HG03280 (cell line): ENCODE data around the gene ARSJ.
"Not testable (repeated sequence)": the region's sequence is repeated elsewhere in the genome, so short reads cannot be mapped to it uniquely, and the experiment has no call there.

ENCODE experiments used
- ATAC-seq: cut with Tn5 transposase; IDR thresholded peaks from one replicate; pipeline ENCODE4 v1.9.1; 2021; ENCODE audit warnings: mild to moderate bottlenecking, moderate library complexity; ENCODE audit not compliant: unreplicated experiment

ARSJ gene

DNA sequence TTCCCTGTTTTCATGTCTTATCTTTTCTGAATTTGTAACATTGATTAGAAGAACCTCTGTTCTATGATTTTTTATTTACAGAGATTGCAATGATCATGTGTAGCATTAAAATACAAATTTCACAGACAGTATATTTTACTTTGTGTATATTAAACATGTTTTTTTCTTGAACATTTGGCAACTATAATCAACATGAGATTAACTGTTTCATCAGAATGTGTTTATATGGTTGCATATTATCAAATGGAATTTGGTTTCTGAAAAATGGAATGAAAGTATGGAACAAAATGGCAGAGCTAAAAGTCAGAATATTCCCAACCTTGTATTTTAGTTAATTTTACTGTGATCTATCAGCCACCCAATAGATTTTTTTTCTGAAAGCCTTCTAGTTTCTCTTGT is 19.9 kb downstream of the ARSJ start:
- no peak for ATAC-seq

DNA sequence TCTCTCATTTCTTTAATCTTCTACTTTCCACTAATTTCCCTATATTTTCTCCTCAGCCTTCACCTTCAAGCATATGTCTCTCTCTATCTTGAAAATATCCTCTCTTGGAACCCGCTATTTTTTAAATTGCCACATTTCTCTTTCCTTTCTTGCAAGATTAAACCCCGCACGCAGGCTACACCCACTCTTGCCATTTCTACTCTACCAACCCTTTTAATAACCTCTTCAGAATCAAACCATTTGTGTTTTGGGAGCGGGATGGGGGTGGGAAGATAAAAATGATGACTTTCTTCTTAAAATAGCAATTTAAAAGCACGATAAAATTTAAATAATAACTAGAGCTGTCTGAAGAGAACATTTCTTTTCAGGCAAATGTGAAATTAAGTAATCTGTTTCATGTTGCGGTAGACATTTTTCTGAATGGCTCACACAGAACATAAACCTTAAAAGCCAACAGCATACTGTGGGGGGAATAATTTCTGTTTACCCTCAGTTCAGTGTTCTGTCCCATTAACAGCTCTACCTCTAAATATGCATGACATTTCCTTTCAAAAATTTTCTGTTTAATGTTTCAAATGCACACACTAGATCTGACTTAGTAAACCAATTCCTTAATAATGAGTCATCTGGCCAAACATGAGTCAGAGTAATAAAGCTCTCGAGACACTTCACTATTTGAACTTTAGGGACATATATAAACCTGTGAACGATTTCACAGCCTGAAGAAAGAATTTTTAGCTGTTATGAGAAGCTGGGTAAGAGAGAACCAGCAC is 20.5 kb downstream of the ARSJ start:
- no peak for ATAC-seq

DNA sequence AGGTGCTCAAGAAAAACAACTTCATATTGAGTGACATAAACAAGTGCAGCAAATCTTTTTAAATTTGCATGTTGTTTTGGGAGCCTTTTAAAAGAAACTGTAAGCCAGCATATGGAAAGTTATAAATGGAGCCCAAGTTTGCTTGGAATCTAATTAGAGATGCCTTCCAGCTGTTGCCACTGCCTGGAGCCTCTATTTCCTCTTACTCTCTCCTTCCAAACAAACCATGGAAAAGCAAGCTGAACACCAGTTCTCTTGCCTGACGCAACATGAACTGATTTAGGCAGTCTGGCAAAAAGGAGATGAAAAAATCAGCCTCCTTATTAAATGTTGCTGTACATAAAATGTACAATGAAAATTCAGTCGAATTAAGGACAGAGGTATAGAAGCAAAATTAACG is 21.5 kb downstream of the ARSJ start:
- ATAC-seq = no peak

DNA sequence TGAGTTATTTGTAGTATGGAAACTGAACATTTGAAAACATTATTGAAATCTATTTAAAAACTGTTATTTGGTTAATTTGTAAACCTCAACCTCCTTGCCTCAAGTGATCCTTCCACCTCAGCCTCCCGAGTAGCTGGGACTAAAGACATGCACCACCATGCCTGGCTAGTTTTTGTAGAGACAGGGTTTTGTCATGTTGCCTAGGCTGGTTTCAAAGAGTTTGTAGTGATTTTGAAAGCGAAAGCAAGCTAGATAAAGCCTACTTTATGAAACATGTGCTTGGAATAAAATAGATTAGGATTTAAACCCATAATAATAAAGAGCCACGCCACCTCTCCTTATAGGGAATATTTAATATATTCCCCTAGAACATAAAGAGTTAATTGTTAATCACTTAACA is 23.5 kb downstream of the ARSJ start:
- ATAC-seq = no peak

DNA sequence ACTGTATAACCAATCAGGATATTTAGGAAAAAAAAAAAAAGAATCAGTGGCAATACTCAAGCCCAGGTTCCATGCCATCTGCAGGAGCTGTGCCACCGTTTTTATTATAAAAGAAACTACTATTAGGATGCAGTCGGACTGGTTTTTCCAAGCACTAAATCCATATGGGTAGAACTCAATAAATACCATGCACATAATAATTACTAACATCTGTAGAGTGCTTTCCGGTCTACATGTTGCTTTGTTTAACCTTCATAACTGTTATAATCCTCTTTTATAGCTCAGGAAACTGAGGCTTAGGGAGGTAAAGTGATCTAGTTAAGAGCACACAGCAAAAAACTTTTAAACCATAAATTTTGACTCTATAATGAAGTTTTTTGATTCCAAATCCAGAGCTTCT is 24.0 kb downstream of the ARSJ start:
- no peak for ATAC-seq

DNA sequence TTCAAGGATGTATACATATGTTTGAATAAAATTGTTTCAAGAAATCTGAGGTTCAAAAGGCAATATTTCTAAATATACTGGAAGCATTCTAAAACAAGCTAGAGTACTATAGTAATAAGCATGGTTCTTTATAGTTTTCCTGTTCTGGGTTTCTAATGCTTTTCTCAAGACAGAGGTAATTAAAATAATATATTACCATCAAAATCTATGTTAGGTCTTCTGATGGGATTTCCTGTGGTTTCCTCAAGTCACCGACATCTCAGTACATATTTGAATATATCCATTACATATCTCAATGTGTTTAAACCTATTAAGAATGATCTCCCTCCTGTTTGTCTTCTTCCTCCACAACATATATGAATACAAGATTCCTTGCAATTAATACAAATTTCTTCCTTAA is 25.6 kb downstream of the ARSJ start:
- no peak for ATAC-seq

GRCh38 chr4:113952452-113953029 is 26.9 kb downstream of the ARSJ start:
- ATAC-seq = peak; percentile 78

- ATAC-seq = no peak
These were observed 28.2 kb downstream of the ARSJ start for GRCh38 chr4:113951263-113951662.

- no peak for ATAC-seq
These were observed 29.2 kb downstream of the ARSJ start for GRCh38 chr4:113950207-113950606.

DNA sequence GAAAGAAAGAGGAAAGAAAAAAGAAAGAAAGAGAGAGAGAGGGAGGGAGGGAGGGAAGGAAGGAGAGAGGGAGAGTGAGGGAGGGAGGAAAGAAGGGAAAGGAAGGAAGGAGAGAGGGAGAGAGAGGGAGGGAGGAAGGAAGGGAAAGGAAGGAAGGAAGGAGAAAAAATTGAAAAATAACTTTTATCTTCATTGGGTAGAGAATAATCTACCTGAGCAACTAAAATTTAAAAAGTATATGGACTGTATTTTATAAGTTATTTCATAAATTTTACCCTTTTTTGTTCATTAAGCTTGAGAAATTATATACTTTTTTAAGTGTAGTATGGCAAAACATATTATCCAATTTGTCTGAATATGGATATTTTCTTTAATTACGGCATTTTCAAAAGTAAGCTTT is 32.0 kb downstream of the ARSJ start:
- no peak for ATAC-seq

- ATAC-seq = no peak
These were observed 33.5 kb downstream of the ARSJ start for GRCh38 chr4:113945906-113946305.

DNA sequence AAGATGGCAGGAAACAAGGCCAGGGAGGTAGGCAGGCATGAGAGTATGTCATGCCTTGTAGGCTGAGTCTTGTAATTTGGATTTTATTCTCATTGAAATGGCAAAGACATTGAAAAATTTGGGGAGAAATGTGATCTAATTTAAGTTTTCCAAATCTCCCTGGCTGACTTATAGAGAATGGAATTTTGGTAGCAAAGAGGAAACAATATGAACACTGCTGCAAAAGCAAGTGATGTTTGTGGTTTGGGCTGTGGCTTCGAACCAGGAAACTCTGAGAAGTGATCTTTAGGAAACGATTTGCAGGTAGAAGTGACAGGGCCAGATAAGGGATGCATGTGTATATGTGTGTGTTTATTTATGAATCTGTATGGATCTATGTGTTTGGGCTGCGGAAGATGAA is 35.6 kb downstream of the ARSJ start:
- no peak for ATAC-seq

DNA sequence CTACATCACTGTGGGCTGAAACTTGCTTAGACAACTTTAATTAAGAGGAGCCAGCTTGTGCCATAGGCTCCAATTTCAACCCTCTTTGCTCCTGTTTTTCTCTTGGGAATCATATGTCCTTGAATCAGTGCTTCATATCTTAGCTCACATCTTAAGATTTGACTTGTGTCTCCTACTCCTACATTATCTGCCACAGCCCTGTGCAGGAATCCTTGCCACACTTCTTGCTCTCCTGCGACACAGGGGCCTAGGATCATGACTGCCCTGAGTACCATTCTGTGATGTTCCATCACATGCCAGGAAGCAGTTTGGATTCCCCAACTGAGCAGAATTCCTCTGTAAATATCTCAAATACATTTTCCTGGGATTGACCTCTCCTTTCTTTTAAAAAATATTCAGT is 36.4 kb downstream of the ARSJ start:
- no peak for ATAC-seq

- no peak for ATAC-seq
These were observed 37.6 kb downstream of the ARSJ start for GRCh38 chr4:113941836-113942235.

DNA sequence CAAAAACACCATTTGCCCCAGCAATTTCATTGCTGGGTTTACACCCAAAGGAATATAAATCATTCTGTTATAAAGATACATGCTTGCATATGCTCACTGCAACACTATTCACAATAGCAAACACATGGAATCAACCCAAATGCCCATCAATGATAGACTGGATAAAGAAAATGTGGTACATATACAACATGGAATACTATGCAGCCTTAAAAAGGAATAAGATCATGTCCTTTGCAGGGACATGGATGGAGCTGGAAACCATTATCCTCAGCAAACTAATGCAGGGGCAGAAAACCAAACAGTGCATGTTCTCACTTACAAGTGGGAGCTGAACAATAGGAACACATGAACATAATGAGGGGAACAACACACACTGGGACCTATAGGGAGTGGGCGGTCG is 39.3 kb downstream of the ARSJ start:
- ATAC-seq = not testable (repeated sequence)

- ATAC-seq = no peak
These were observed 44.3 kb downstream of the ARSJ start for GRCh38 chr4:113935190-113935589.

DNA sequence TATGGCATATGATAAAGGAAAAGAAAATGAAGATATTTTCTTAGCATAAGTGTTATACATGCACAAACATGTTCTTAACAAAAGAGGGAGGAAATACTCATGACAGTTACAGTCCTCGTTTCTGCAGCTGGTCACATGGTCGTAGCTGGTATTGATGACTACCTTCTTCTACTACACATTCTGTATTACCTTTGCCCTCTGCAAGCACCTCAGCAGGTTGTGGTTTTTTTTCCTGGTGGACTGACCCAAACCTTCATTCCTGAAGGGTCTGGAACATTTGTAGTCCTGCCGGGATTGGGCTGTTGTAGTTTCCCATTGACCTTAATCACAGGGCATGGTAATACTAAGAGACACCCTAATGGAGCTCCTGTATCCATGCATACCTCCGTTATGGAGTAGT is 54.7 kb downstream of the ARSJ start:
- ATAC-seq = not testable (repeated sequence)

GRCh38 chr4:113921089-113921794 is 58.2 kb downstream of the ARSJ start:
- no peak for ATAC-seq

DNA sequence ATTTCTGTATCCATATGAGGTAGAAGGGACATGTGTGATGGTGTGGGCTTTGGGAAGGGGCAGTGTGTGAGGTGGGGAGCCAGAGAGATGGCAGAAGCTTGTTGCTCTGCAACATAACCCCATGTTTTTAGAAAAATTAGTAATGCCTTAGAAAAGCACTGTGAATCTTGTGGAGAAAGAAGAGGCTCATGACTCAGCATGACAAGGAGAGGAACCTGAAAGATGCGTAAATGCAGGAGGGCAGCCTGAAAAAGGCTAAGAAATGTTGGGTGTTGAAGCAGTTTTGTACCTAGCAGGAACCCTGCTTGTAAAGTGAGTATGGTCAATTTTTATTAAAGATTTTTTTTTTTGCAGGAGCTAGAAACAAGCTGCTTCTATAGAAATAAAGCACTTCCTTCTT is 59.8 kb downstream of the ARSJ start:
- no peak for ATAC-seq

GRCh38 chr4:113919145-113919544 is 60.3 kb downstream of the ARSJ start:
- no peak for ATAC-seq

DNA sequence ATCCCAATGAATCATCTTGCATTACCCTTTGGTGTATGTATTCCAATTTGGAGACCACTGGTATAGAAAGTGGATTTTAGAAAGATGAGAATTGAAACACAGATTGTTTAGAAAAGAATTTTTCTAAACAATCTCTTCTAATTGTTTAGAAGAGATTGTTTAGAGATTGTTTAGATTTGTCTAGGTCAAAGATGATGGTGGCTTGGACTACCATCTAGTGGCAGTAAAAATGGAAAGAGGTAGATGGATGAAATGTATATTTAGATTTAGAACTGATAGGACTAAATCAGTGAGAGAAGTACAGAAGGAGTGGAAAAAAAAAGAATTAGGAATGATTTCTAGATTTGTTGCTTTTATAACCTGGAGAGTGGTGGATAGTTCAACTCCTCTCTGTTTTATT is 70.6 kb downstream of the ARSJ start:
- ATAC-seq = no peak

DNA sequence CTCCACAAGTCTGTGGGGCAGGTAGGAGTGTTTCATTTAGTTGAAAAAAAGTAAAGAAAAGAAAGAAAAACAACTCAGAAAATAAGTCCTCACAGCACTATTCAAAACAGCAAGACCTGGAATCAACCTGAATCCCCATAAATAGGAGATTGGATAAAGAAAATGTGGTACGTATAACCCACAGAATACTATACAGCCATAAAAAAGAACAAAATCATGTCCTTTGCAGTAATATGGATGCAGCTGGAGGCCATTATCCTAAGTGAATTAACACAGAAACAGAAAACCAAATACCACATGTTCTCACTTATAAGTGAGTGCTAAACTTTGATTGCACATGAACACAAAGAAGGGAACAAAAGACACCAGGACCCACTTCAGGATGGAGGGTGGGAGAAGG is 71.9 kb downstream of the ARSJ start:
- ATAC-seq = no peak
